ENCODE results near the gene PPP2R5B. TPM values are rescaled to one million over a fixed set of nuclear protein-coding genes. Genes with fewer than 3 reads are reported as not detected.

PPP2R5B gene
- total and polyA plus RNA-seq, 2 experiments from 2014 or later: 26.2 to 30.7 TPM

DNA sequence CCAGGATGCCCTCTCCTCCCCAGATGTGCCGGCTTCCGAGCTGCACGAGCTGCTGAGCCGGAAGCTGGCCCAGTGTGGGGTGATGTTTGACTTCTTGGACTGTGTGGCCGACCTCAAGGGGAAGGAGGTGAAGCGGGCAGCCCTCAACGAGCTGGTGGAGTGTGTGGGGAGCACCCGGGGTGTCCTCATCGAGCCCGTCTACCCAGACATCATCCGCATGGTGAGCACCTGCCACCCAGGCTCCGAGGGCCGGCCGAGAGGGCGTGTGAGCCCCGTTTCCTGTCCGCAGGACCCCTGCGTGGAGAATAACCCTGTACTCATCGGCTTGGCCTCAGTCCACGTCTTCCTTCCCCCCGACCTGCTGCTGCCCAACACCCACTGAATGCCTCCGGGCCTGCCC is 2.2 kb downstream of the PPP2R5B start:
- H3K36me3 ChIP-seq: peaks cover 12% of the 10 kb centered on the region
- TF ChIP-seq, protein P1, sequence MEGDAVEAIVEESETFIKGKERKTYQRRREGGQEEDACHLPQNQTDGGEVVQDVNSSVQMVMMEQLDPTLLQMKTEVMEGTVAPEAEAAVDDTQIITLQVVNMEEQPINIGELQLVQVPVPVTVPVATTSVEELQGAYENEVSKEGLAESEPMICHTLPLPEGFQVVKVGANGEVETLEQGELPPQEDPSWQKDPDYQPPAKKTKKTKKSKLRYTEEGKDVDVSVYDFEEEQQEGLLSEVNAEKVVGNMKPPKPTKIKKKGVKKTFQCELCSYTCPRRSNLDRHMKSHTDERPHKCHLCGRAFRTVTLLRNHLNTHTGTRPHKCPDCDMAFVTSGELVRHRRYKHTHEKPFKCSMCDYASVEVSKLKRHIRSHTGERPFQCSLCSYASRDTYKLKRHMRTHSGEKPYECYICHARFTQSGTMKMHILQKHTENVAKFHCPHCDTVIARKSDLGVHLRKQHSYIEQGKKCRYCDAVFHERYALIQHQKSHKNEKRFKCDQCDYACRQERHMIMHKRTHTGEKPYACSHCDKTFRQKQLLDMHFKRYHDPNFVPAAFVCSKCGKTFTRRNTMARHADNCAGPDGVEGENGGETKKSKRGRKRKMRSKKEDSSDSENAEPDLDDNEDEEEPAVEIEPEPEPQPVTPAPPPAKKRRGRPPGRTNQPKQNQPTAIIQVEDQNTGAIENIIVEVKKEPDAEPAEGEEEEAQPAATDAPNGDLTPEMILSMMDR (IDR thresholded peaks at IDR 0.05; ENCODE audit: low read depth, low read length): no peak
- no peak for DNase-seq (ENCODE audit: low read depth in 1 of 2, low spot score in 1 of 2)
- no peak overlapping the region for H3K27ac ChIP-seq
- H3K4me1 ChIP-seq (ENCODE audit: low read depth): peaks cover 8% of the 10 kb centered on the region
- no peak overlapping the region for H3K4me3 ChIP-seq
- no peaks in the 10 kb centered on the region for H3K27me3 ChIP-seq
- H3K9me3 ChIP-seq (ENCODE audit: low read depth): no peaks in the 10 kb centered on the region

DNA sequence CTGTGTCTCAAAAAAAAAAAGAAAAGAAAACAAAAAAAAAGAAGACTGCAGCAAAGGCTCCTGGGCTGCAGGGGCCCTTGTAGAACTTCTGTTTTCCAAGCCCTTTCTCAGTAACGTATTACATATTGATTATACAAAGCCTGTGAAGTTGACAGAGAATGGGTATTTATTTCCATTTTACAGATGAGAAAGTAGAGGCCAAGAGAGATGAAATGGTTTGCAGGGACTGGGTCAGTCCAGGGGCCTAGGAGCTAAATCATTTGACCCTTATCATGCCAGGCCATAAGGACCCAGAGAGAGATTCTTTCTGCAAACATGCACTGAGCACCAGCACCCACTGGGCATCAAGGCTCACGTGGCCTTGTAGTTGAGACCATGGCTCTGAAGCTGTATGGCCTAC is 4.5 kb downstream of the PPP2R5B start:
- Histone ChIP-seq H3K27me3 (no peaks in the 10 kb centered on the region), H3K4me3 (no peak overlapping the region), H3K27ac (no peak overlapping the region), H3K4me1 (ENCODE audit: low read depth) (peaks cover 4% of the 10 kb centered on the region), H3K9me3 (ENCODE audit: low read depth) (no peaks in the 10 kb centered on the region), H3K36me3 (peaks cover 12% of the 10 kb centered on the region)
- DNase-seq (ENCODE audit: low read depth in 1 of 2, low spot score in 1 of 2): no peak
- TF ChIP-seq, protein P1 (IDR thresholded peaks at IDR 0.05; ENCODE audit: low read depth, low read length): no peak

GRCh38 chr11:64929625-64930024 is 5.1 kb downstream of the PPP2R5B start:
- Histone ChIP-seq H3K36me3 (peaks cover 12% of the 10 kb centered on the region), H3K27ac (no peak overlapping the region), H3K9me3 (ENCODE audit: low read depth) (no peaks in the 10 kb centered on the region), H3K4me1 (ENCODE audit: low read depth) (peaks cover 4% of the 10 kb centered on the region), H3K4me3 (no peak overlapping the region), H3K27me3 (no peaks in the 10 kb centered on the region)
- no peak for DNase-seq (ENCODE audit: low read depth in 1 of 2, low spot score in 1 of 2)
- TF ChIP-seq, protein P1 (IDR thresholded peaks at IDR 0.05; ENCODE audit: low read depth, low read length): no peak

DNA sequence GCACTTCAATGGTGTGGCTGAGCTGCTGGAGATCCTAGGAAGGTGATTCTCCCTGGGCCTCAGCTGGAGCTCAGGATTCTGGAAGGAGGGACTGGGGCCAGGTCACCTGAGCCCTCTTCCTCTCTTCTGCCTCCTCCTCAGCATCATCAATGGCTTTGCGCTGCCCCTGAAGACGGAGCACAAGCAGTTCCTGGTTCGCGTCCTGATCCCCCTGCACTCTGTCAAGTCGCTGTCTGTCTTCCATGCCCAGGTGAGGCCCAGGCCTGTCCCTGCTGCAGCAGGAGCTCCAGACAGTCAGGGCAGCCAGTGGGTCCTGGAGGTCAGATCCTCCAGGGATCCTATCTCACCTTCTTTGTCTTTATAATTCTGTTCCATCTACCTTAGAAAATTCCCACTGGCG is 5.9 kb downstream of the PPP2R5B start:
- H3K36me3 ChIP-seq: peaks cover 12% of the 10 kb centered on the region

DNA sequence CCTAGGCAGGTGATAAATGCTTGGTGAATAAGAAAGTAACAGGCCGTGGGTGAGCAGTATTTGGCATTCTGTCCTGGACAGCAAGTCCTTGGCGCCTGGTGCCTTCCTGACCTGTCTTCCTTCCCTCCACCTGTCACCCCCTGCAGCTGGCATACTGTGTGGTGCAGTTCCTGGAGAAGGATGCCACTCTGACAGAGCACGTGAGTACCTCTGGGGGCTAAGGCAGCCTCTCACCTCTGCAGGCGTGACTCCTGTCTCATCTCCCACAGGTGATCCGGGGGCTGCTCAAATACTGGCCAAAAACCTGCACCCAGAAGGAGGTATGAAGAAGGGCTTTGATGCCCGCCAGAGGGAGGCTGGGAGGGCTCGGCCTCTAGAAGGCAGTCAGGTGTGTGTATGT is 6.8 kb downstream of the PPP2R5B start:
- H3K4me3 ChIP-seq: no peak overlapping the region
- H3K4me1 ChIP-seq (ENCODE audit: low read depth): no peaks in the 10 kb centered on the region
- TF ChIP-seq, protein P1 (IDR thresholded peaks at IDR 0.05; ENCODE audit: low read depth, low read length): no peak
- H3K9me3 ChIP-seq (ENCODE audit: low read depth): no peaks in the 10 kb centered on the region
- H3K27ac ChIP-seq: no peak overlapping the region
- H3K27me3 ChIP-seq: no peaks in the 10 kb centered on the region
- peaks cover 12% of the 10 kb centered on the region for H3K36me3 ChIP-seq
- DNase-seq (ENCODE audit: low read depth in 1 of 2, low spot score in 1 of 2): no peak

More for the DNA sequence above, 5.9 kb downstream of the PPP2R5B start:
- no peak overlapping the region for H3K27ac ChIP-seq
- TF ChIP-seq, protein P1 (IDR thresholded peaks at IDR 0.05; ENCODE audit: low read depth, low read length): no peak
- no peaks in the 10 kb centered on the region for H3K9me3 ChIP-seq (ENCODE audit: low read depth)
- peaks cover under 1% of the 10 kb centered on the region for H3K4me1 ChIP-seq (ENCODE audit: low read depth)
- no peak for DNase-seq (ENCODE audit: low read depth in 1 of 2, low spot score in 1 of 2)
- H3K27me3 ChIP-seq: no peaks in the 10 kb centered on the region
- no peak overlapping the region for H3K4me3 ChIP-seq

DNA sequence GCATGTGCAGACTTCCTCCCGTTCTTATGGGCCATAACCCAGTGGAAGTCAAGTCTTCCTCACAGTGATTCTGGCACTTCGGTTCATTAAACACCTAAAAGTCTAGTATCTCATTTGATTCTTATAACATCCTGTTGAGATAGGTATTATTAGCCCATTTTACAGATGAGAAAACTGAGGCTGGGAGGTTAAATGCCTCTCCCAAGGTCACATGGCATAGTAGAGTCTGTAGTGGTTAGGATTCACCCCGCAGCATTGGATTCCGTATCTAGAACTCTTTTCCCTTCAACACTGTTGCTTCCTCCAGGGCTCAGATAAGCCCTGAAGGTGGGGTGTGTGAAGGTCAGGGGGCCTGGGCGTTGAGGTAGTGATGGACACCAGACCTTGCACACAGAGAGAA is 7.8 kb downstream of the PPP2R5B start:
- TF ChIP-seq, protein P1 (IDR thresholded peaks at IDR 0.05; ENCODE audit: low read depth, low read length): no peak
- Histone ChIP-seq H3K9me3 (ENCODE audit: low read depth) (no peaks in the 10 kb centered on the region), H3K4me1 (ENCODE audit: low read depth) (no peaks in the 10 kb centered on the region), H3K27me3 (no peaks in the 10 kb centered on the region), H3K36me3 (peaks cover 12% of the 10 kb centered on the region), H3K4me3 (no peak overlapping the region), H3K27ac (no peak overlapping the region)
- DNase-seq (ENCODE audit: low read depth in 1 of 2, low spot score in 1 of 2): no peak
